Measurements from ENCODE around the gene ESD. TPM values are rescaled to one million over a fixed set of nuclear protein-coding genes. Genes with fewer than 3 reads are reported as not detected.

ESD gene
- total and polyA plus RNA-seq, 2 of the 13 experiments (the other 11 are each of a cell fraction or from before 2014, with no cell fraction given) = 118 to 147 TPM

DNA sequence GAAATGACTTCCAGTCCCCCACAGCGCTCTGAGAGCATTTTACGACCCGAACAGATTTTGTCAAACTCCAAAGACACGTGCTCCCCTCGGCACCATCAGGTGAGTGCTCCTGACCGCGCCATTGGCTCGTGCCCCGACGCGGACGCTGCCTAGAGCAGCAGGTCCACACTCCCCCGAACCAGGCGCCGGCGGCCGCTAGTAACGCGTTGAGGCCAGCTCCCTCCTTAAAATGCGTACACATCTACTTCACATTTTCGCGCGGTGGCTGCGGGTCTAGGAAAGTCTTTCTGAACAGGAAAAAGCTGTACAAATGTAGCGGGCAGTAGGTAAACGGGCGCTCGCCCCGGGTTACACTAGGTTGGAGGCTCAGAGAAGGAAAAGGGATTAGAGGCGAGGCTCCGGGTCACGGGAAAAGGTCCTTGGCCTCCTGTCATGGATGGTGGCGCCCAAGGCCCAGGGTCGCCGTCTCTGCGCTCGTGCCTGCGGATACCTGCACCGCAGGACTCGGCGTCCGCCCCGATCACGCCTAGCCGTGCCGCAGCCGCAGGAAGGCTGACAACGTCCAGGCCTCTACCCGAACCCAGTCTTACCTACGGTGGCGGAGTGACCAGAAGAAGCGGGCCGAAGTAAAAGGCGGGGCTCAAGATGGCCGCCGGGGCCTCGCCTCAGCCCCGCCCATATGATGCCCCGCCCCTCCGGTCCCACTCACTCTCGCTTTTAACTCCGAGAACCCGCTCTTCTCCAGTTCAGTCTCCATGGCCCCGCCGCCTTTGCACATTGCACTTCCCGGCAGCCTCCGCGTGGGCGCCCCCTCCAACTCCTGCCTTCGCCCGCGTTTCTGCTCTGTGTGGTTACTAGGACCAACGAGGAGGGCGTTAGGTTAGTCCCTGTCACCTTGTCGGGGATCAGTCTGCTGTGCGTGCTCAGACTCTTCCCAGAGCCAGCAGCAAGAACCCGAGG, at the start of gene ESD (continued):
- TF ChIP-seq, protein P1, sequence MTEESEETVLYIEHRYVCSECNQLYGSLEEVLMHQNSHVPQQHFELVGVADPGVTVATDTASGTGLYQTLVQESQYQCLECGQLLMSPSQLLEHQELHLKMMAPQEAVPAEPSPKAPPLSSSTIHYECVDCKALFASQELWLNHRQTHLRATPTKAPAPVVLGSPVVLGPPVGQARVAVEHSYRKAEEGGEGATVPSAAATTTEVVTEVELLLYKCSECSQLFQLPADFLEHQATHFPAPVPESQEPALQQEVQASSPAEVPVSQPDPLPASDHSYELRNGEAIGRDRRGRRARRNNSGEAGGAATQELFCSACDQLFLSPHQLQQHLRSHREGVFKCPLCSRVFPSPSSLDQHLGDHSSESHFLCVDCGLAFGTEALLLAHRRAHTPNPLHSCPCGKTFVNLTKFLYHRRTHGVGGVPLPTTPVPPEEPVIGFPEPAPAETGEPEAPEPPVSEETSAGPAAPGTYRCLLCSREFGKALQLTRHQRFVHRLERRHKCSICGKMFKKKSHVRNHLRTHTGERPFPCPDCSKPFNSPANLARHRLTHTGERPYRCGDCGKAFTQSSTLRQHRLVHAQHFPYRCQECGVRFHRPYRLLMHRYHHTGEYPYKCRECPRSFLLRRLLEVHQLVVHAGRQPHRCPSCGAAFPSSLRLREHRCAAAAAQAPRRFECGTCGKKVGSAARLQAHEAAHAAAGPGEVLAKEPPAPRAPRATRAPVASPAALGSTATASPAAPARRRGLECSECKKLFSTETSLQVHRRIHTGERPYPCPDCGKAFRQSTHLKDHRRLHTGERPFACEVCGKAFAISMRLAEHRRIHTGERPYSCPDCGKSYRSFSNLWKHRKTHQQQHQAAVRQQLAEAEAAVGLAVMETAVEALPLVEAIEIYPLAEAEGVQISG (CRISPR knock-in tag; IDR thresholded peaks at IDR 0.05) = peak; percentile 72
- TF ChIP-seq, protein P2, sequence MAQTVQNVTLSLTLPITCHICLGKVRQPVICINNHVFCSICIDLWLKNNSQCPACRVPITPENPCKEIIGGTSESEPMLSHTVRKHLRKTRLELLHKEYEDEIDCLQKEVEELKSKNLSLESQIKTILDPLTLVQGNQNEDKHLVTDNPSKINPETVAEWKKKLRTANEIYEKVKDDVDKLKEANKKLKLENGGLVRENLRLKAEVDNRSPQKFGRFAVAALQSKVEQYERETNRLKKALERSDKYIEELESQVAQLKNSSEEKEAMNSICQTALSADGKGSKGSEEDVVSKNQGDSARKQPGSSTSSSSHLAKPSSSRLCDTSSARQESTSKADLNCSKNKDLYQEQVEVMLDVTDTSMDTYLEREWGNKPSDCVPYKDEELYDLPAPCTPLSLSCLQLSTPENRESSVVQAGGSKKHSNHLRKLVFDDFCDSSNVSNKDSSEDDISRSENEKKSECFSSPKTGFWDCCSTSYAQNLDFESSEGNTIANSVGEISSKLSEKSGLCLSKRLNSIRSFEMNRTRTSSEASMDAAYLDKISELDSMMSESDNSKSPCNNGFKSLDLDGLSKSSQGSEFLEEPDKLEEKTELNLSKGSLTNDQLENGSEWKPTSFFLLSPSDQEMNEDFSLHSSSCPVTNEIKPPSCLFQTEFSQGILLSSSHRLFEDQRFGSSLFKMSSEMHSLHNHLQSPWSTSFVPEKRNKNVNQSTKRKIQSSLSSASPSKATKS (CRISPR knock-in tag; IDR thresholded peaks at IDR 0.05) = peak; percentile 57; the same call in 1 of the 2 replicates
- TF ChIP-seq, protein P3, sequence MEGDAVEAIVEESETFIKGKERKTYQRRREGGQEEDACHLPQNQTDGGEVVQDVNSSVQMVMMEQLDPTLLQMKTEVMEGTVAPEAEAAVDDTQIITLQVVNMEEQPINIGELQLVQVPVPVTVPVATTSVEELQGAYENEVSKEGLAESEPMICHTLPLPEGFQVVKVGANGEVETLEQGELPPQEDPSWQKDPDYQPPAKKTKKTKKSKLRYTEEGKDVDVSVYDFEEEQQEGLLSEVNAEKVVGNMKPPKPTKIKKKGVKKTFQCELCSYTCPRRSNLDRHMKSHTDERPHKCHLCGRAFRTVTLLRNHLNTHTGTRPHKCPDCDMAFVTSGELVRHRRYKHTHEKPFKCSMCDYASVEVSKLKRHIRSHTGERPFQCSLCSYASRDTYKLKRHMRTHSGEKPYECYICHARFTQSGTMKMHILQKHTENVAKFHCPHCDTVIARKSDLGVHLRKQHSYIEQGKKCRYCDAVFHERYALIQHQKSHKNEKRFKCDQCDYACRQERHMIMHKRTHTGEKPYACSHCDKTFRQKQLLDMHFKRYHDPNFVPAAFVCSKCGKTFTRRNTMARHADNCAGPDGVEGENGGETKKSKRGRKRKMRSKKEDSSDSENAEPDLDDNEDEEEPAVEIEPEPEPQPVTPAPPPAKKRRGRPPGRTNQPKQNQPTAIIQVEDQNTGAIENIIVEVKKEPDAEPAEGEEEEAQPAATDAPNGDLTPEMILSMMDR (CRISPR knock-in tag; IDR thresholded peaks at IDR 0.05) = peak; percentile 24
- TF ChIP-seq RXRB (CRISPR knock-in tag; IDR thresholded peaks at IDR 0.05; ENCODE audit: borderline replicate concordance) (peak; percentile 8; the same call in 1 of the 2 replicates), RBM22 (optimal IDR thresholded peaks at IDR 0.05; ENCODE audit: low read length) (no peak), ZFP36L1 (CRISPR knock-in tag; IDR thresholded peaks at IDR 0.05) (peak; percentile 72; the same call in 1 of the 2 replicates), REPIN1 (CRISPR knock-in tag; IDR thresholded peaks at IDR 0.05; ENCODE audit: borderline replicate concordance, low read depth) (peak; percentile 61), ZNF761 (CRISPR knock-in tag; conservative IDR thresholded peaks at IDR 0.05) (0 out of 2 replicates have a peak, but pooled peaks have one; percentile 15), PHF21A (CRISPR knock-in tag; IDR thresholded peaks at IDR 0.05) (no peak), HOXA5 (CRISPR knock-in tag; IDR thresholded peaks at IDR 0.05) (peak; percentile 93), TCF7L2 (IDR thresholded peaks at IDR 0.05; ENCODE audit: low read depth, low read length) (no peak)
- TF ChIP-seq, protein P4, sequence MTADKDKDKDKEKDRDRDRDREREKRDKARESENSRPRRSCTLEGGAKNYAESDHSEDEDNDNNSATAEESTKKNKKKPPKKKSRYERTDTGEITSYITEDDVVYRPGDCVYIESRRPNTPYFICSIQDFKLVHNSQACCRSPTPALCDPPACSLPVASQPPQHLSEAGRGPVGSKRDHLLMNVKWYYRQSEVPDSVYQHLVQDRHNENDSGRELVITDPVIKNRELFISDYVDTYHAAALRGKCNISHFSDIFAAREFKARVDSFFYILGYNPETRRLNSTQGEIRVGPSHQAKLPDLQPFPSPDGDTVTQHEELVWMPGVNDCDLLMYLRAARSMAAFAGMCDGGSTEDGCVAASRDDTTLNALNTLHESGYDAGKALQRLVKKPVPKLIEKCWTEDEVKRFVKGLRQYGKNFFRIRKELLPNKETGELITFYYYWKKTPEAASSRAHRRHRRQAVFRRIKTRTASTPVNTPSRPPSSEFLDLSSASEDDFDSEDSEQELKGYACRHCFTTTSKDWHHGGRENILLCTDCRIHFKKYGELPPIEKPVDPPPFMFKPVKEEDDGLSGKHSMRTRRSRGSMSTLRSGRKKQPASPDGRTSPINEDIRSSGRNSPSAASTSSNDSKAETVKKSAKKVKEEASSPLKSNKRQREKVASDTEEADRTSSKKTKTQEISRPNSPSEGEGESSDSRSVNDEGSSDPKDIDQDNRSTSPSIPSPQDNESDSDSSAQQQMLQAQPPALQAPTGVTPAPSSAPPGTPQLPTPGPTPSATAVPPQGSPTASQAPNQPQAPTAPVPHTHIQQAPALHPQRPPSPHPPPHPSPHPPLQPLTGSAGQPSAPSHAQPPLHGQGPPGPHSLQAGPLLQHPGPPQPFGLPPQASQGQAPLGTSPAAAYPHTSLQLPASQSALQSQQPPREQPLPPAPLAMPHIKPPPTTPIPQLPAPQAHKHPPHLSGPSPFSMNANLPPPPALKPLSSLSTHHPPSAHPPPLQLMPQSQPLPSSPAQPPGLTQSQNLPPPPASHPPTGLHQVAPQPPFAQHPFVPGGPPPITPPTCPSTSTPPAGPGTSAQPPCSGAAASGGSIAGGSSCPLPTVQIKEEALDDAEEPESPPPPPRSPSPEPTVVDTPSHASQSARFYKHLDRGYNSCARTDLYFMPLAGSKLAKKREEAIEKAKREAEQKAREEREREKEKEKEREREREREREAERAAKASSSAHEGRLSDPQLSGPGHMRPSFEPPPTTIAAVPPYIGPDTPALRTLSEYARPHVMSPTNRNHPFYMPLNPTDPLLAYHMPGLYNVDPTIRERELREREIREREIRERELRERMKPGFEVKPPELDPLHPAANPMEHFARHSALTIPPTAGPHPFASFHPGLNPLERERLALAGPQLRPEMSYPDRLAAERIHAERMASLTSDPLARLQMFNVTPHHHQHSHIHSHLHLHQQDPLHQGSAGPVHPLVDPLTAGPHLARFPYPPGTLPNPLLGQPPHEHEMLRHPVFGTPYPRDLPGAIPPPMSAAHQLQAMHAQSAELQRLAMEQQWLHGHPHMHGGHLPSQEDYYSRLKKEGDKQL (CRISPR knock-in tag; IDR thresholded peaks at IDR 0.05; ENCODE audit: low read depth) = 0 out of 2 replicates have a peak, but pooled peaks have one; percentile 52
- TF ChIP-seq, protein P5, sequence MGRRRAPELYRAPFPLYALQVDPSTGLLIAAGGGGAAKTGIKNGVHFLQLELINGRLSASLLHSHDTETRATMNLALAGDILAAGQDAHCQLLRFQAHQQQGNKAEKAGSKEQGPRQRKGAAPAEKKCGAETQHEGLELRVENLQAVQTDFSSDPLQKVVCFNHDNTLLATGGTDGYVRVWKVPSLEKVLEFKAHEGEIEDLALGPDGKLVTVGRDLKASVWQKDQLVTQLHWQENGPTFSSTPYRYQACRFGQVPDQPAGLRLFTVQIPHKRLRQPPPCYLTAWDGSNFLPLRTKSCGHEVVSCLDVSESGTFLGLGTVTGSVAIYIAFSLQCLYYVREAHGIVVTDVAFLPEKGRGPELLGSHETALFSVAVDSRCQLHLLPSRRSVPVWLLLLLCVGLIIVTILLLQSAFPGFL (CRISPR knock-in tag; IDR thresholded peaks at IDR 0.05) = 0 out of 2 replicates have a peak, but pooled peaks have one; percentile 59
